HepG2 (cell line): ENCODE data around the gene TULP4.

Experiments used
- FOXA3 ChIP-seq: IDR thresholded peaks from 2 replicates; pipeline ENCODE4 v1.6.1; 2016; ENCODE audit warnings: missing genetic modification reagents, missing compliant biosample characterization
- RNF219 ChIP-seq: sonication (generic); formaldehyde crosslinking; IDR thresholded peaks from 2 replicates; pipeline ENCODE4 v1.5.0; 2020; ENCODE audit warnings: mild to moderate bottlenecking, missing genetic modification reagents
- SP1 ChIP-seq, 2 experiments: fragments of 450-650 bp in 1 of 2; sonication (generic) in 1 of 2; formaldehyde crosslinking in 1 of 2; IDR thresholded peaks; 2 replicates each; pipeline versions ENCODE4 v1.4.0 to v1.6.1; 2016 to 2020; ENCODE audit warnings: missing genetic modification reagents in 1 of 2
- TF ChIP-seq, protein P1 (sequence below): sonication (generic); formaldehyde crosslinking; IDR thresholded peaks from 2 replicates; pipeline ENCODE4 v1.5.0; 2020; ENCODE audit warnings: mild to moderate bottlenecking, missing genetic modification reagents, moderate library complexity

- TF ChIP-seq FOXA3 (CRISPR knock-in tag) (no peak), RNF219 (no peak), SP1 (IDR thresholded peaks at IDR 0.05) (no peak), SP1 (CRISPR knock-in tag; IDR thresholded peaks at IDR 0.05) (no peak)
- TF ChIP-seq, protein P1, sequence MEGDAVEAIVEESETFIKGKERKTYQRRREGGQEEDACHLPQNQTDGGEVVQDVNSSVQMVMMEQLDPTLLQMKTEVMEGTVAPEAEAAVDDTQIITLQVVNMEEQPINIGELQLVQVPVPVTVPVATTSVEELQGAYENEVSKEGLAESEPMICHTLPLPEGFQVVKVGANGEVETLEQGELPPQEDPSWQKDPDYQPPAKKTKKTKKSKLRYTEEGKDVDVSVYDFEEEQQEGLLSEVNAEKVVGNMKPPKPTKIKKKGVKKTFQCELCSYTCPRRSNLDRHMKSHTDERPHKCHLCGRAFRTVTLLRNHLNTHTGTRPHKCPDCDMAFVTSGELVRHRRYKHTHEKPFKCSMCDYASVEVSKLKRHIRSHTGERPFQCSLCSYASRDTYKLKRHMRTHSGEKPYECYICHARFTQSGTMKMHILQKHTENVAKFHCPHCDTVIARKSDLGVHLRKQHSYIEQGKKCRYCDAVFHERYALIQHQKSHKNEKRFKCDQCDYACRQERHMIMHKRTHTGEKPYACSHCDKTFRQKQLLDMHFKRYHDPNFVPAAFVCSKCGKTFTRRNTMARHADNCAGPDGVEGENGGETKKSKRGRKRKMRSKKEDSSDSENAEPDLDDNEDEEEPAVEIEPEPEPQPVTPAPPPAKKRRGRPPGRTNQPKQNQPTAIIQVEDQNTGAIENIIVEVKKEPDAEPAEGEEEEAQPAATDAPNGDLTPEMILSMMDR: no peak
Observed at GRCh38 chr6:158539413-158539812, 227.1 kb downstream of the TULP4 start.
